Upper lobe of left lung (tissue), 6 donors: ENCODE results near the gene ABHD13. TPM values are rescaled to one million over a fixed set of nuclear protein-coding genes. Genes with fewer than 3 reads are reported as not detected.

Experiments used
- ATAC-seq, 2 donors: fragments of 200-7000 bp; cut with Tn5 transposase; one replicate each; pipeline ENCODE4 v1.9.1; 2022; ENCODE audit warnings: mild to moderate bottlenecking in 2 of 2, moderate library complexity in 2 of 2; ENCODE audit not compliant: low FRiP score in 2 of 2
- DNase-seq, 2 donors: peaks; one replicate each; pipeline ENCODE4 v3.0.0-alpha.2; 2019 to 2020
- H3K27ac ChIP-seq, 4 donors: fragments of 200-600 bp; sonication (generic); one replicate each; pipeline ENCODE4 v1.5.1; 2016 to 2019
- H3K27me3 ChIP-seq, 4 donors: fragments of 200-600 bp; sonication (generic); one replicate each; pipeline ENCODE4 v1.5.1; 2017 to 2019
- H3K36me3 ChIP-seq, 4 donors: fragments of 200-600 bp; sonication (generic); one replicate each; pipeline ENCODE4 v1.5.1; 2016 to 2019
- H3K4me1 ChIP-seq, 4 donors: fragments of 200-600 bp; sonication (generic); one replicate each; pipeline ENCODE4 v1.5.1; 2018 to 2019
- H3K4me3 ChIP-seq, 4 donors: fragments of 200-600 bp; sonication (generic); one replicate each; pipeline ENCODE4 v1.5.1; 2017 to 2019; ENCODE audit warnings: mild to moderate bottlenecking in 2 of 4, moderate library complexity in 1 of 4
- H3K9me3 ChIP-seq, 4 donors: fragments of 200-600 bp; sonication (generic); one replicate each; pipeline ENCODE4 v1.5.1; 2018 to 2019
- EP300 ChIP-seq, 4 donors: sonication (generic); formaldehyde crosslinking; IDR thresholded peaks; one replicate each; pipeline ENCODE4 v1.5.1; 2017; ENCODE audit warnings: antibody characterized with exemption in 4 of 4, control low read depth in 2 of 4
- POLR2A ChIP-seq, 4 donors: fragments of 450-650 bp; IDR thresholded peaks; one replicate each; pipeline ENCODE4 v1.5.1; 2016 to 2017; ENCODE audit warnings: antibody characterized with exemption in 4 of 4, mild to moderate bottlenecking in 2 of 4
- POLR2AphosphoS5 ChIP-seq, 2 donors: sonication (generic); formaldehyde crosslinking; IDR thresholded peaks; one replicate each; pipeline ENCODE4 v1.5.1; 2017; ENCODE audit warnings: antibody characterized with exemption in 2 of 2
- WGBS, 2 donors: methylation state at CpG; one replicate each; pipeline ENCODE4 v1.1.5; 2017 to 2018; 5-methylcytosine and 5-hydroxymethylcytosine counted together
- total RNA-seq, 6 donors: library from RNA; depleted of rRNA in 4 of 6; stranded (reverse); fragments of >200 nt in 4 of 6; gene quantifications; one replicate each; pipeline versions ENCODE4 v1.1.0 to v1.2.1, GENCODE V29; 2016 to 2021
- TF ChIP-seq, protein P1 (sequence below), 6 experiments: fragments of 450-650 bp in 4 of 6; fragments of 200-600 bp in 2 of 6; sonication (generic) in 2 of 6; IDR thresholded peaks; one replicate each; pipeline ENCODE4 v1.5.1; 2016 to 2019; ENCODE audit warnings: antibody characterized with exemption in 6 of 6
- donor health status: DM: no; HTN: no; CAD: no; lungs with moderate emphysema.
- donor health status: DM: no; HTN: yes; CAD: no; lungs with severe emphysema.

Gene ABHD13
- total RNA-seq = 10 to 100 TPM in 2 of 6 donors, 1 to 10 TPM in 4; 3.6 to 21.6 (median 9.3) TPM

- 0% methylated on average over 8 to 39 of the region's 93 CpGs for WGBS, 2 donors
- Histone ChIP-seq H3K27me3 (no peaks in the 10 kb centered on the region), H3K36me3 (no peaks in the 10 kb centered on the region), H3K4me3 (peak within 1 kb of the TSS; percentile 70 to 99 (median 84)), H3K9me3 (no peaks in the 10 kb centered on the region), H3K27ac (peak within 1 kb of the TSS; percentile 85 to 92 (median 92)), H3K4me1 (peaks cover 26 to 59% (median 41%) of the 10 kb centered on the region in 4 donors)
- TF ChIP-seq POLR2AphosphoS5 (IDR thresholded peaks at IDR 0.05) (peak; percentile 82 to 91), POLR2A (IDR thresholded peaks at IDR 0.05) (peak in 3 of 4 donors; percentile 51 to 86 (median 57)), EP300 (IDR thresholded peaks at IDR 0.05) (peak in 1 of 4 donors; percentile 68)
- TF ChIP-seq, protein P1, sequence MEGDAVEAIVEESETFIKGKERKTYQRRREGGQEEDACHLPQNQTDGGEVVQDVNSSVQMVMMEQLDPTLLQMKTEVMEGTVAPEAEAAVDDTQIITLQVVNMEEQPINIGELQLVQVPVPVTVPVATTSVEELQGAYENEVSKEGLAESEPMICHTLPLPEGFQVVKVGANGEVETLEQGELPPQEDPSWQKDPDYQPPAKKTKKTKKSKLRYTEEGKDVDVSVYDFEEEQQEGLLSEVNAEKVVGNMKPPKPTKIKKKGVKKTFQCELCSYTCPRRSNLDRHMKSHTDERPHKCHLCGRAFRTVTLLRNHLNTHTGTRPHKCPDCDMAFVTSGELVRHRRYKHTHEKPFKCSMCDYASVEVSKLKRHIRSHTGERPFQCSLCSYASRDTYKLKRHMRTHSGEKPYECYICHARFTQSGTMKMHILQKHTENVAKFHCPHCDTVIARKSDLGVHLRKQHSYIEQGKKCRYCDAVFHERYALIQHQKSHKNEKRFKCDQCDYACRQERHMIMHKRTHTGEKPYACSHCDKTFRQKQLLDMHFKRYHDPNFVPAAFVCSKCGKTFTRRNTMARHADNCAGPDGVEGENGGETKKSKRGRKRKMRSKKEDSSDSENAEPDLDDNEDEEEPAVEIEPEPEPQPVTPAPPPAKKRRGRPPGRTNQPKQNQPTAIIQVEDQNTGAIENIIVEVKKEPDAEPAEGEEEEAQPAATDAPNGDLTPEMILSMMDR (IDR thresholded peaks at IDR 0.05) = peak in 2 of 6 experiments; percentile 18 to 31
- ATAC-seq (peak; percentile 93 to 95), DNase-seq (peak; percentile 87 to 97)
Measured at GRCh38 chr13:108218044-108218974, at the start of gene ABHD13. Gene ABHD13 (plus strand): TSS chr13:108218392. CDS start chr13:108229219, 10,827 bp downstream.

- ATAC-seq = no peak
- Histone ChIP-seq H3K4me1 (no peaks in the 10 kb centered on the region), H3K4me3 (no peak overlapping the region)
Measured at GRCh38 chr13:108168929-108169328, 49.3 kb upstream of the ABHD13 start.

DNA sequence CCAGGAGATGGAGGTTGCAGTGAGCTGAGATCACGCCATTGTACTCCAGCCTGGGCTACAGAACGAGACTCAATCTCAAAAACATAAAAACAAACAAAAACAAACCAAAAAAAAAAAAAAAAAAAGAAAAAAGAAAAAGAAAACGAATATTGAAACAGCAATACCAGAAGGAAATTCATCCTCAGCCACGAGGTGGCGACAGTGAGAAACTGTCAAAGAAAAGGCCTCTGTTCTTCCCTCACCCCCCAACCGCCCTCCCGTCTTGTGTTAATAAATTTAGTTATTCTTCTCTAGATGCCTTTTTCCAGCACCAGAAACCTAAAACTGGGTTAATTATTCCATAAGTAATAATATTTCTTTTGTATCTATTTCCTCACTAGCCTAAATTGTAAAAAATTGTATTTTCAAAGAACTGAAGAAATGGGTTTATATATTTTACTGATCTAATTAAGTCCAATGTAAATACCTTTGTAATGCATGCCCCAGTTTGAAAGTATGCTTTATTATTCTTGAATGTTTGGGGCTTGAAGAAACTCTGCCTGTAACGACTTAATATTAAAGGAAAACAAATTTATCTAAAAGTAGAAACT lies 41.4 kb upstream of the ABHD13 start:
- ATAC-seq (no peak), DNase-seq (no peak)
- peaks cover 0 to 6% (median 2%) of the 10 kb centered on the region in 4 donors for H3K9me3 ChIP-seq
- 52 to 64% methylated on average over 8 of the region's 8 CpGs for WGBS, 2 donors
- no peak overlapping the region for H3K4me3 ChIP-seq
- H3K4me1 ChIP-seq = no peaks in the 10 kb centered on the region
- no peaks in the 10 kb centered on the region for H3K27me3 ChIP-seq
- no peak overlapping the region for H3K27ac ChIP-seq
- H3K36me3 ChIP-seq = no peaks in the 10 kb centered on the region
- TF ChIP-seq, protein P1 (IDR thresholded peaks at IDR 0.05) = peak in 1 of 6 experiments; percentile 15
- no peak for TF ChIP-seq POLR2A (IDR thresholded peaks at IDR 0.05)

More at GRCh38 chr13:108168929-108169328, 49.3 kb upstream of the ABHD13 start:
- TF ChIP-seq POLR2AphosphoS5 (IDR thresholded peaks at IDR 0.05) (no peak), EP300 (IDR thresholded peaks at IDR 0.05) (no peak)
- H3K9me3 ChIP-seq = peaks cover 0 to 6% (median 5%) of the 10 kb centered on the region in 4 donors
- H3K27ac ChIP-seq = no peak overlapping the region
- H3K36me3 ChIP-seq = no peaks in the 10 kb centered on the region
- H3K27me3 ChIP-seq = no peaks in the 10 kb centered on the region
- no peak for DNase-seq
- 84 to 100% methylated on average over 1 to 3 of the region's 3 CpGs for WGBS, 2 donors

DNA sequence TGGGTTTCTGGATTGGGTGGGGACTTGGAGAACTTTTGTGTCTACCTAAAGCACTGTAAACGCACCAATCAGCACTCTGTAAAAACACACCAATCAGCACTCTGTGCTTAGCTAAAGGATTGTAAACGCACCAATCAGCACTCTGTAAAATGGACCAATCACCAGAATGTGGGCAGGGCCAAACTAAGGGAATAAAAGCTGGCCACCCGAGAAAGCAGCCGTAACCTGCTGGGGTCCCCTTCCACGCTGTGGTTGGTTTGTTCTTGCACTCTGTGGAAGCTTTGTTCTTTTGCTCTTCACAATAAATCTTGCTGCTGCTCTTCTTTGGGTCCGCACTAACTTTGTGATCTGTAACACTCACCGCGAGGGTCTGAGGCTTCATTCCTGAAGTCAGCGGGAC lies 40.1 kb upstream of the ABHD13 start:
- TF ChIP-seq POLR2AphosphoS5 (IDR thresholded peaks at IDR 0.05) (no peak), POLR2A (IDR thresholded peaks at IDR 0.05) (no peak), EP300 (IDR thresholded peaks at IDR 0.05) (no peak)
- TF ChIP-seq, protein P1 (IDR thresholded peaks at IDR 0.05) = no peak
- H3K4me3 ChIP-seq = no peak overlapping the region
- H3K9me3 ChIP-seq = peaks cover 0 to 4% (median 0%) of the 10 kb centered on the region in 4 donors
- H3K36me3 ChIP-seq = no peaks in the 10 kb centered on the region
- DNase-seq (no peak), ATAC-seq (no peak)
- H3K27me3 ChIP-seq = no peaks in the 10 kb centered on the region
- H3K27ac ChIP-seq = no peak overlapping the region
- no peaks in the 10 kb centered on the region for H3K4me1 ChIP-seq
- WGBS, 2 donors = 89 to 93% methylated on average over 9 of the region's 9 CpGs

- no peak overlapping the region for H3K27ac ChIP-seq
- H3K27me3 ChIP-seq = no peaks in the 10 kb centered on the region
- no peaks in the 10 kb centered on the region for H3K4me1 ChIP-seq
- ATAC-seq (peak in 1 of 2 donors; percentile 58), DNase-seq (no peak)
- H3K4me3 ChIP-seq = no peak overlapping the region
- no peaks in the 10 kb centered on the region for H3K36me3 ChIP-seq
- TF ChIP-seq POLR2AphosphoS5 (IDR thresholded peaks at IDR 0.05) (no peak), EP300 (IDR thresholded peaks at IDR 0.05) (no peak), POLR2A (IDR thresholded peaks at IDR 0.05) (no peak)
- TF ChIP-seq, protein P1 (IDR thresholded peaks at IDR 0.05) = no peak
- no peaks in the 10 kb centered on the region for H3K9me3 ChIP-seq
- 76 to 77% methylated on average over 3 of the region's 3 CpGs for WGBS, 2 donors
Measured at GRCh38 chr13:108182652-108183051, 35.5 kb upstream of the ABHD13 start.
